Immature natural killer cell (primary cell): Measurements from ENCODE around the gene FHIT. TPM values are rescaled to one million over a fixed set of nuclear protein-coding genes. Genes with fewer than 3 reads are reported as not detected.

ENCODE experiments used
- DNase-seq, 3 donors: peaks; one replicate each; pipeline ENCODE4 v3.0.0; 2022; ENCODE audit warnings: mixed read lengths in 1 of 3
- H3K27ac Mint-ChIP-seq, 6 donors: one replicate each; pipeline ENCODE4 v1.8.0; 2020; ENCODE audit warnings: mixed read lengths in 6 of 6, mild to moderate bottlenecking in 5 of 6, inconsistent platforms in 4 of 6, moderate library complexity in 3 of 6
- H3K27me3 Mint-ChIP-seq, 3 donors: one replicate each; pipeline ENCODE4 v1.8.0; 2020 to 2021; ENCODE audit warnings: low read depth in 3 of 3, mild to moderate bottlenecking in 3 of 3, mixed read lengths in 3 of 3, moderate library complexity in 3 of 3, inconsistent platforms in 1 of 3
- H3K36me3 Mint-ChIP-seq, 3 donors: one replicate each; pipeline ENCODE4 v1.8.0; 2020; ENCODE audit warnings: mixed read lengths in 3 of 3, inconsistent platforms in 2 of 3, mild to moderate bottlenecking in 2 of 3
- H3K4me1 Mint-ChIP-seq, 2 donors: one replicate each; pipeline ENCODE4 v1.8.0; 2020; ENCODE audit warnings: inconsistent platforms in 2 of 2, mild to moderate bottlenecking in 2 of 2, mixed read lengths in 2 of 2, moderate library complexity in 1 of 2
- H3K4me3 Mint-ChIP-seq, 5 donors: one replicate each; pipeline ENCODE4 v1.8.0; 2020; ENCODE audit warnings: mild to moderate bottlenecking in 5 of 5, mixed read lengths in 5 of 5, inconsistent platforms in 3 of 5, moderate library complexity in 3 of 5
- H3K9me3 Mint-ChIP-seq, 6 donors: one replicate each; pipeline ENCODE4 v1.8.0; 2020; ENCODE audit warnings: mild to moderate bottlenecking in 6 of 6, mixed read lengths in 6 of 6, inconsistent platforms in 4 of 6, moderate library complexity in 3 of 6
- polyA plus RNA-seq, 3 donors: library from polyadenylated mRNA; unstranded; fragments of 300-500 nt; fragmentation: Illumina TruSeq; gene quantifications; one replicate each; pipeline ENCODE4 v1.2.3, GENCODE V29; 2021

The FHIT gene
- polyA plus RNA-seq, 3 donors from 2014 or later = 2.5 to 8.8 (median 3.9) TPM

- no peaks in the 10 kb centered on the region for H3K4me1 Mint-ChIP-seq
- no peaks in the 10 kb centered on the region for H3K27me3 Mint-ChIP-seq
- H3K4me3 Mint-ChIP-seq = no peak overlapping the region
- no peak overlapping the region for H3K27ac Mint-ChIP-seq
- peaks cover 0 to 5% (median 0%) of the 10 kb centered on the region in 6 donors for H3K9me3 Mint-ChIP-seq
- no peak for DNase-seq
- H3K36me3 Mint-ChIP-seq = peaks cover 0 to 3% (median 0%) of the 10 kb centered on the region in 3 donors
These were observed 99.2 kb downstream of the FHIT start for GRCh38 chr3:61152071-61152470.

- no peak for DNase-seq
- Mint-ChIP-seq H3K4me3 (no peak overlapping the region), H3K9me3 (peaks cover 0 to 7% (median under 1%) of the 10 kb centered on the region in 6 donors), H3K4me1 (no peaks in the 10 kb centered on the region), H3K27me3 (no peaks in the 10 kb centered on the region), H3K27ac (no peak overlapping the region), H3K36me3 (peaks cover 0 to 3% (median 0%) of the 10 kb centered on the region in 3 donors)
These were observed 102.0 kb downstream of the FHIT start for GRCh38 chr3:61149236-61149635.

- no peaks in the 10 kb centered on the region for H3K27me3 Mint-ChIP-seq
- H3K36me3 Mint-ChIP-seq = peaks cover 0 to 3% (median 0%) of the 10 kb centered on the region in 3 donors
These were observed 105.0 kb downstream of the FHIT start for GRCh38 chr3:61146010-61146890.

GRCh38 chr3:61141697-61142096, 109.6 kb downstream of the FHIT start:
- H3K9me3 Mint-ChIP-seq = peaks cover 0 to 5% (median 2%) of the 10 kb centered on the region in 6 donors
- no peaks in the 10 kb centered on the region for H3K36me3 Mint-ChIP-seq
- no peaks in the 10 kb centered on the region for H3K27me3 Mint-ChIP-seq
- H3K4me1 Mint-ChIP-seq = no peaks in the 10 kb centered on the region
- no peak overlapping the region for H3K27ac Mint-ChIP-seq
- DNase-seq = no peak
- no peak overlapping the region for H3K4me3 Mint-ChIP-seq

More at GRCh38 chr3:61146010-61146890, 105.0 kb downstream of the FHIT start:
- Mint-ChIP-seq H3K4me1 (no peaks in the 10 kb centered on the region), H3K4me3 (no peak overlapping the region), H3K9me3 (peaks cover 0 to 9% (median 2%) of the 10 kb centered on the region in 6 donors), H3K27ac (no peak overlapping the region)
- no peak for DNase-seq

GRCh38 chr3:61141227-61141626, 110.0 kb downstream of the FHIT start:
- Mint-ChIP-seq H3K4me1 (no peaks in the 10 kb centered on the region), H3K27ac (no peak overlapping the region), H3K27me3 (no peaks in the 10 kb centered on the region), H3K36me3 (no peaks in the 10 kb centered on the region), H3K4me3 (no peak overlapping the region), H3K9me3 (peaks cover 0 to 5% (median 2%) of the 10 kb centered on the region in 6 donors)
- no peak for DNase-seq

- Mint-ChIP-seq H3K4me3 (no peak overlapping the region), H3K36me3 (no peaks in the 10 kb centered on the region), H3K9me3 (peaks cover 0 to 4% (median 2%) of the 10 kb centered on the region in 6 donors), H3K27me3 (peaks cover 0 to 2% (median 0%) of the 10 kb centered on the region in 3 donors), H3K4me1 (no peaks in the 10 kb centered on the region), H3K27ac (no peak overlapping the region)
- no peak for DNase-seq
These were observed 111.6 kb downstream of the FHIT start for GRCh38 chr3:61139686-61140085.

- no peak overlapping the region for H3K27ac Mint-ChIP-seq
- H3K27me3 Mint-ChIP-seq = peaks cover 0 to 2% (median 0%) of the 10 kb centered on the region in 3 donors
- no peaks in the 10 kb centered on the region for H3K4me1 Mint-ChIP-seq
- no peaks in the 10 kb centered on the region for H3K9me3 Mint-ChIP-seq
- no peak overlapping the region for H3K4me3 Mint-ChIP-seq
- H3K36me3 Mint-ChIP-seq = no peaks in the 10 kb centered on the region
- no peak for DNase-seq
These were observed 112.9 kb downstream of the FHIT start for GRCh38 chr3:61138401-61138800.

- no peaks in the 10 kb centered on the region for H3K36me3 Mint-ChIP-seq
- H3K27ac Mint-ChIP-seq = no peak overlapping the region
- H3K9me3 Mint-ChIP-seq = no peaks in the 10 kb centered on the region
- no peaks in the 10 kb centered on the region for H3K4me1 Mint-ChIP-seq
- H3K4me3 Mint-ChIP-seq = no peak overlapping the region
- H3K27me3 Mint-ChIP-seq = peaks cover 0 to 2% (median 0%) of the 10 kb centered on the region in 3 donors
- DNase-seq = no peak
These were observed 115.1 kb downstream of the FHIT start for GRCh38 chr3:61136191-61136590.

- Mint-ChIP-seq H3K36me3 (no peaks in the 10 kb centered on the region), H3K27ac (no peak overlapping the region), H3K9me3 (no peaks in the 10 kb centered on the region), H3K4me1 (no peaks in the 10 kb centered on the region), H3K27me3 (peaks cover 0 to 3% (median 0%) of the 10 kb centered on the region in 3 donors), H3K4me3 (no peak overlapping the region)
- no peak for DNase-seq
These were observed 116.7 kb downstream of the FHIT start for GRCh38 chr3:61134532-61134931.

GRCh38 chr3:61132062-61132461, 119.2 kb downstream of the FHIT start:
- Mint-ChIP-seq H3K36me3 (no peaks in the 10 kb centered on the region), H3K27me3 (peaks cover 0 to 3% (median 0%) of the 10 kb centered on the region in 3 donors), H3K9me3 (peaks cover 0 to 2% (median 0%) of the 10 kb centered on the region in 6 donors), H3K4me3 (no peak overlapping the region), H3K4me1 (no peaks in the 10 kb centered on the region), H3K27ac (no peak overlapping the region)
- no peak for DNase-seq

- DNase-seq = no peak
- no peaks in the 10 kb centered on the region for H3K4me1 Mint-ChIP-seq
- H3K27me3 Mint-ChIP-seq = peaks cover 0 to 2% (median 2%) of the 10 kb centered on the region in 3 donors
- H3K27ac Mint-ChIP-seq = no peak overlapping the region
- H3K36me3 Mint-ChIP-seq = peaks cover 0 to 6% (median 4%) of the 10 kb centered on the region in 3 donors
- H3K9me3 Mint-ChIP-seq = peaks cover 4 to 21% (median 10%) of the 10 kb centered on the region in 6 donors
- H3K4me3 Mint-ChIP-seq = no peak overlapping the region
These were observed 132.4 kb downstream of the FHIT start for GRCh38 chr3:61118830-61119229.

- Mint-ChIP-seq H3K9me3 (peaks cover 4 to 16% (median 9%) of the 10 kb centered on the region in 6 donors), H3K27ac (no peak overlapping the region), H3K4me1 (no peaks in the 10 kb centered on the region), H3K27me3 (peaks cover 0 to 2% (median 0%) of the 10 kb centered on the region in 3 donors), H3K36me3 (peaks cover 0 to 6% (median 4%) of the 10 kb centered on the region in 3 donors), H3K4me3 (no peak overlapping the region)
- no peak for DNase-seq
These were observed 134.0 kb downstream of the FHIT start for GRCh38 chr3:61117045-61117898.

GRCh38 chr3:61114316-61114953, 136.8 kb downstream of the FHIT start:
- no peak overlapping the region for H3K27ac Mint-ChIP-seq
- peaks cover 0 to 2% (median 0%) of the 10 kb centered on the region in 3 donors for H3K27me3 Mint-ChIP-seq
- peaks cover 0 to 4% (median 0%) of the 10 kb centered on the region in 6 donors for H3K9me3 Mint-ChIP-seq
- no peaks in the 10 kb centered on the region for H3K36me3 Mint-ChIP-seq
- no peak for DNase-seq
- no peak overlapping the region for H3K4me3 Mint-ChIP-seq
- H3K4me1 Mint-ChIP-seq = peaks cover 2 to 11% of the 10 kb centered on the region in 2 donors
